HG03064 (cell line): Measurements from ENCODE around the gene GLT1D1.

Experiments used
- ATAC-seq: cut with Tn5 transposase; IDR thresholded peaks from one replicate; pipeline ENCODE4 v1.9.1; 2021; ENCODE audit warnings: low read depth; ENCODE audit not compliant: unreplicated experiment

The GLT1D1 gene

GRCh38 chr12:128909653-128910052, 56.4 kb downstream of the GLT1D1 start:
- no peak for ATAC-seq

GRCh38 chr12:128910629-128911028, 57.4 kb downstream of the GLT1D1 start:
- ATAC-seq, result no peak

GRCh38 chr12:128911861-128912260, 58.6 kb downstream of the GLT1D1 start:
- ATAC-seq, result no peak

GRCh38 chr12:128914908-128915563, 61.8 kb downstream of the GLT1D1 start:
- ATAC-seq, result peak; percentile 91

DNA sequence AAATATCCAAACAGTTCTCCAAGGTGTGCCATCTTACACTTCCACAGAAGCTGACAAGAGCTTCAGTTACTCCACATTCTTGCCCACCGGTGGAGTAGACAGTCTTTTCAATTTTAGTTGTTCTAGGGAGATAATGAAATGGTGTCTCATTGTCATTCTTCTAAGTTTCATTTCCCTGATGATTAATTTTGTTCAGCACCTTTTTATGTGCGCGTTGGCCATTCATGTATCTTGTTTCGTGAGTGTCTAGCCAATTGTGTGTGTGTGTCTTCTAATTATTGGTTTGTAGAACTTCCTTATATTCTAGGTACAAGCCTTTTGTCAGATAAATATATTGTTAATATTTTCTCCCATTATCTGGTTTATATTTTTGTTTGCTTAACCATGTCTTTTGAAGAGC, 63.1 kb downstream of the GLT1D1 start:
- ATAC-seq, result no peak

DNA sequence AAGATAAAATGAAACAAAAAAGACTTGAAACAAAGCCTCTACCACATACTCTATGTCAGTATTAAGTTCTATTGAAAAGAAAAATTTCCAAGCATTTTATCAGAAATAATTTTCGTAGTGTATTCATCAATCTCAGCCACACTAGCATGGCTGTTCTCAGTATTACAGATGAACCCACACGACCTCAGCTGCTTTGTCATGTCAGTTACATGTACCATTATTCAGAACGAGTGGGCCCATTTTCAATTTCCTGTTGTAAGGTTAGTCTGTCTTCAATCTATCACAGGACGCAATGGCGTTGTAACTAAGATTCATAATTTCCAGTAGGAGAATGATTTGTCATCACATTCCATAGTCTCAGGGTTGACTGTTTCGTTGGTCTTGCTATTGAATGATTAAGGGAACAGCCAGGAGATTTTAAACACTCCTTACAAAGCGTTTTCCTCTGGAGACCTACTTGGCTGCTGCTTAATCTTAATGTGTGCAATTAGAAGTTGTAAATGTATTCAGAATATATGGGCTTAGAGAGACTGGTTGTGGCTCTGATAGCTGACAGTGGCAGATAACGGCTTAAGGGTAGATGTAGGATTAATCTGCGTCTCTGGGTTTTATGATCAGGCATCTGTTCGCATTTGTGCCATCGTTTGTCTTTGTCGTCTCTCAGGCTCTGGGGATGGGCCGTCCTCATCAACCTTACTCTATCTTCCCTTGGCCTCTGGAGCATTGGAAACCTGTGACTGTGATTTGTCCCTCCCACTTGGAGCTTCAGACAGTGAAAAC, 65.4 kb downstream of the GLT1D1 start:
- no peak for ATAC-seq

DNA sequence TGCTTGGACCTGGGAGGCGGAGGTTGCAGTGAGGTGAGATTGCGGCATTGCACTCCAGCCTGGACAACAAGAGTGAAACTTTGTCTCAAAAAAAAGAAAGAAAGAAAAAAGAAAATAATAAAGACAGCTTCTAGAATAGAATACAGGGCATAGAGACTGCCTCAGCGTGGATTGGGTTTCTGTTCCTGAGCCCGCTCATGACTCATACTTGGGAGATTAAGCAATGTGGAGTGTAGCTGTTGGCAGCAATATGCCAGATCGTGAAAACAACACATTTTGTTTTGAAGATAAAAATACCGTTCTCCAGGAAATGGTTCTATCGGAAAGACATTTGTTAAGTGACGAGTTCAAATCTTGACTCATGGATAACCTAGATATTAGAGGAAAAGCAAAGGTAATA, 67.2 kb downstream of the GLT1D1 start:
- no peak for ATAC-seq

DNA sequence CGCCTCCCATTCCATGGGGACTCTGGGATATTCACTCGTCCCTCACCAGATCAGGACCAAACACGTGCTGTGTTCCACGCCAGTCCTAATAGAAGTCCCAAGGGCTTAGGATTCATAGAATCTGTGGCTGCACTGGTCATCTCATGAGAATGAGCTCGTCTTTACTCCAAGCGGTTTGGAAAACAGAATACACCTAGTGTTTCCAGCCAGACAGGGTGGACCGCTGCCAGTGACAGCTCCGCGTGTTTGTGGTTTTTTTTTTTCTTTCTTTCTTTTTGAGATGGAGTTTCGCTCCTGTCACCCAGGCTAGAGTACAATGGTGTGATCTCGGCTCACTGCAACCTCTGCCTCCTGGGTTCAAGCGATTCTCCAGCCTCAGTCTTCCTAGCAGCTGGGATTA, 75.1 kb downstream of the GLT1D1 start:
- ATAC-seq, result no peak

- no peak for ATAC-seq
Measured at GRCh38 chr12:128929057-128929456, 75.8 kb downstream of the GLT1D1 start.

DNA sequence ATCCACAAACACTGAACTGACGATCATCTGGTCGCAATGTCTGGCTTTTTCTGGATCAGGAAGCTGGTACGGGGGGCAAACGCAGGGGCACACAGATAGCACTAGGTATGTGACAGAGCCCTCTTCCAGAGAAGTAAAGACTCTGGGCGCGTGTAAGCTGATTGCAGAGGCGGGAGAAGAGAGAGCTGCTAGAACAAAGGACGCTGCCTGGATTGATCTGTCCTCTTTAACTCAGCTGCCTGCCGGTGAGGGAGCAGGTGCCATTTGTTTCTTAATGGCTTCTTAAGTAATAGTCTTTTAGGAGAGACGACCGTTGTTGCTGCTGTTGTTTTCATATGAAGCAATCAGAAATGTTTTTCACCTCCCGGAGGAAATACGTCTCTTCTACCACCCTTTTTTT, 77.3 kb downstream of the GLT1D1 start:
- no peak for ATAC-seq

DNA sequence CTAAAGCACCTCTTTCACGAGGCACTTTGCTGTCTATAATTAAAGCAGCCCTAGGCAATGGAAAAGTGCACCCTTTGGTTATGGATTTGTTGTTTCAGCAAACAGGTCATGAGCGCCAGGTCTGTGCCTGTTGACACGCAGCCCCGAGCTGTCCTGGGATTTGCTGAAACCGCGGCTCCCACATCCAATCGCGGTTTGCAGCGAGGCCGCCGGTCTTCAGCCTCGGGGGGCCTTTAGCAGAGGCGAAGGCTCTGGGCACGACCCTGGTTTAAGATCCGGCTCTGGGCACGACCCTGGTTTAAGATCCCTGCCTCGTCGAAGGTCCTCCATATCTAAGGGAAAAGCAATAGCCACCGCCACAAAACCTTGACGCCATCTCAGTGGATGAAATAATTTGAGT, 79.2 kb downstream of the GLT1D1 start:
- no peak for ATAC-seq

GRCh38 chr12:128933039-128933438, 79.8 kb downstream of the GLT1D1 start:
- no peak for ATAC-seq

- no peak for ATAC-seq
Measured at GRCh38 chr12:128933926-128934325, 80.6 kb downstream of the GLT1D1 start.

- no peak for ATAC-seq
Measured at GRCh38 chr12:128938886-128939285, 85.6 kb downstream of the GLT1D1 start.

DNA sequence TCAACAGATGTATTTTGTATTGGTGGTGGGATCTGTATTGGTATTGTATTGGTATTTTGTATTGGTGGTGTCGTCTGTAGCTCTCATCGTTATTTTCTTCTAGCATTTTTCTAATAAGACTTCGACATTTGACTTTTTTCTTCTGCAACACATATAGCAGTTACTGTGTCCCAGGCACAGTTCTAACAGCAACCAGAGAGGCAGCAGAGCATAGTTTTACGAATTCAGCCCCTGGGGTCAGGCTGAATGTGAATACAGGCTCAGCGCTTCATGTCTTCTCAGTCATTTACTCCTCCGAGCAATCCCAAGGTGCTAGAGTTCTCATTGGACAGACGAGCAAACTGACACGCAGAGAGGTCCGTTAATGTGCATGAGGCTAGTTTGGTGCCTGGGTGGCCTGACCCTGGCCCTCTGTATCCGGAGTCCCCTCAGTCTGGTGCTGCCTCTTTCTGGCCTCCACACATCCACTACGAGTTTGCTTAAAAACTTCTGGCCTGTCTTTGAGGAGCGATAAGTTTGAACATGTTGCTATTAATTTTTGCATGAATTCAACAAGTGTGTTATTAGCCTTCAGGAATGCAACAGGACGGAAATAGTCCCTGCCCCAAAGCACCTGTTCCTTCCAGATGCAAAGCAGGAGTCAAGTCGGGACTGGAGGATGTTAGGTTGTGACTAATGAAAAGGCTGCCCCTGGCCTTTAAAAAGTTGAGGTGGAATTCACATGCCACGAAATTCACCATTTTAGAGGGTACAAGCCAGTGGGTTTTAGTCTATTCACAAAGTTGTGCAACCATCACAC, 87.0 kb downstream of the GLT1D1 start:
- no peak for ATAC-seq

GRCh38 chr12:128940974-128941373, 87.7 kb downstream of the GLT1D1 start:
- no peak for ATAC-seq

GRCh38 chr12:128942960-128943477, 89.7 kb downstream of the GLT1D1 start:
- ATAC-seq, result no peak

GRCh38 chr12:128944956-128945355, 91.7 kb downstream of the GLT1D1 start:
- ATAC-seq, result no peak

DNA sequence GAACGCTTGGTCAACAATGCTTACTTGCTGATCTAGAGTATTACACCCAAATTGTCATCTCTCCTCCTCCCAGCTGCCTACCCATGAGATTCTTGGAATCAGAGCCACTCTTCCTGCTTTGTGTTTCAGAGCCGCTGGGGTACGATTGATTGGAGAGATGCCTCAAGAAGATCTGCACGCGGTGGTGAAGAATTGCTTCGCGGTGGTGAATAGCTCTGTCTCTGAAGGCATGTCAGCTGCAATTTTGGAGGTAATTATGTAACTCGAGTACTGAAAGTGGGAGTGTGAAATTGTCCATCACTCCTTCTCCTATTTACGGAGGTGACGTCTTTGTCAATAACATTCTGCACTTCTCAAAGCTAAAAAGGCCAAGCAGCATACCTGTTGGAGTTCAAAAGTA, 93.9 kb downstream of the GLT1D1 start:
- no peak for ATAC-seq

- no peak for ATAC-seq
Measured at GRCh38 chr12:128949086-128949485, 95.8 kb downstream of the GLT1D1 start.

DNA sequence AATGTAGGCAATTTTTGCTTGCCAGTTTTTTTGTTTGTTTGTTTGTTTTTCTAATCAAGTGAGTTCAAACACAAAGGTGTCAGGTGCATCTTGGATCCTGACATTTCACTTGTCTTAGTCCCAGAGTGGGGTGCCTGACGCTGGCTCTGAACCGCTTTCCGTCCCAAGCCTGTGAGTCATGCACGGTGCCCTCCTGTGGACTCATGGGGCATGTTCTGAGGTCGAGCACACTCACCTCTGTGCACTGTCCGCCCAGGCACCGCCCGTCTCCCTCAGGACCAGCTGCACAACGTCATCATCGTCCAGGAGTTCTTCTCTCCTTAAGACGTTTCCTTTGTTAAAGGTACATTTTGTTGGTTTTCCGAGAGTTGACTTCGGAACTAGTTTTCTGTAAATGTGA, 98.2 kb downstream of the GLT1D1 start:
- ATAC-seq, result no peak
